GM21526 (cell line): Measurements from ENCODE around the gene THAP6.
A peak's percentile ranks its signal among the peaks of the same experiment; 100 is the strongest.
"Not testable (repeated sequence)": the region's sequence is repeated elsewhere in the genome, so short reads cannot be mapped to it uniquely, and the experiment has no call there.

Experiments
- ATAC-seq: cut with Tn5 transposase; IDR thresholded peaks from one replicate; pipeline ENCODE4 v1.9.1; 2021; ENCODE audit warnings: moderate library complexity; ENCODE audit not compliant: unreplicated experiment, low FRiP score

The THAP6 gene

DNA sequence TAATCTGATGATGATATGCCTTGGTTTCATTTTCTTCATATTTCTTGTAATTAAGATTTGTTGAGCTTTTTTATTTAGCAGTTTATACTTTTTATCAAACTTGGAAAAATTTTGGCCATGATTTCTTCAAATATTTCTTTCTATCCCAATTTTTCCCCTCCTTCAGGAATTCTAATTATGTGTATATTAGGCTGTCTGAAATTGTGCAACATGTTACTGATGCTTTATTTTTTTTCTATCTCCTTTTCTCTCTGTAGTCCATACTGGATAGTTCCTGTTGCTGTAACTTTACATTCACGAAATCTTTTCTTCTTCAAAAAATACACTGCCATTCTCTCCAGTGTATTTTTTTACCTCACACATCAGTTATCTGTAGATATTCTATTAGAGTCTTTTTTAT, 10.8 kb downstream of the THAP6 start:
- no peak for ATAC-seq

DNA sequence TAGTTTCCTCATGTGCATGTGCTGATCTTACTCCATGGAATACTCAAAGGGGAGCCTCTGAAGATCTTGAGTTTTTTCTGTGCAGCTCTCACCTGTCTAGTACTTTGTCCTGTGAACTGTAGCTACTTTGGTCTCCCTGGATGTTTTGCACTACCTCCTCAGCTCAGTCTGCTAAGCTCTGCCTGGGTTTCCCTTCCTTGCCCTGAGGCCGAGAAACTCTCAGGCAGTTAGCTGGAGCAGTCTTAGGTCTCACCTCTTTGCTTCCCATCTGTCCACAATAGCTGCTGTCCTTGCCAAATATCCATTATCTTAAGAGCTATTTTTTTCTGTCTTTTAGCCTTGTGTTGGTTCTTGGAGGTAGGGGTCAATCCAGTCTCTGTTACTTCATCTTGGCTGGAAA, 11.6 kb downstream of the THAP6 start:
- ATAC-seq = no peak

DNA sequence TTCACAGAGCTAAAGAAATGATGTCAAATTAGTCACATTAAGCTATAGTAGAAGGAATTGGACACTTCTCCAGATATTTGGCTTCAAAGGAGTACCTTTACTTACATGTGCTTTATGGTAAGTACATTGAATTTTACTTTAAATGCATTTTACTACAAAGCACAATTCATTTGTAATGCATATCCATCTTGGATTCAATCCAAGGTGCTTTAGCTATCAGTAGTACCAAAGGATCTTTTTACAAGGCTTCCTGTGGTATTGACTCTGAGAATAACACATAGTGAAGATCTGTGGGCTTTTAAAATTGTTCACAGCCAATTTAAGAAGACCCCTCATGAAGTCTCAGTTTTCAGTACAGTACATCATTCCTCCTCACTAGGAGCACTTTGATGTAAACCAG, 13.2 kb downstream of the THAP6 start:
- ATAC-seq = no peak

DNA sequence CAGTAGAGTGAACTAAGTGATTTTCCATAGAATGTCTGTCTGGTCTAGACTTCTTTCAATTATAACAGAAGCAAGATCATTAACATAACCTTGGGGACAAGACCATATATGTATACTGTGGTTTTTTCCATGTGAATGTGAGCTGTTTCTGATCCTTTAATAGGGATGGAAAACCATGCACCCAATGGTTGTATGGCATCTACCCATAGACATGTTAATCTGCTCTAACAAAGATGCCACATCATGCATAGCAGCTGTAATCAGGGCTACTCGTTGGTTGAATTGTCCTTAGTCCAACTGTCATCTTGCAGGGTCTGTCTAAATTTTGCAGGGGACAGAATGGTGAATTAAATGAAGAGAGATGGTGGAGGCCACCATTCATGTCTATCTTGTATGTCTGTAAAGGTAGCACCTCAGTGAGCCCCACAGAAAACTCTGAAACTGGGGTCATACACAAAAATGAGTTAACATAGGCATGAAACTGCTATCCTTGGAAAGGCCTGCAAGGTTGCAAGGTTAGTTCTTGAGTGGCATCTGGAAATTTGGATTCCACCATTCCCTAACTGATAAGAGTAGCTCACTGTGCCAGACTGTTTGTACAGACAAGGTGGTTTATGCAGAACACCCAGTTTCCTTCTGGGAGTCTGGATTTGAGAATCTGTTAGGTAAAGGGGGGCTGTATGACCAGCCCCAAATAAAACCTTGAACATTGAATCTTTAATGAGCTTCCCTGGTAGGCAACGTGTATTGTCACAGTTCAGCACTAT, 16.5 kb downstream of the THAP6 start:
- ATAC-seq = no peak

DNA sequence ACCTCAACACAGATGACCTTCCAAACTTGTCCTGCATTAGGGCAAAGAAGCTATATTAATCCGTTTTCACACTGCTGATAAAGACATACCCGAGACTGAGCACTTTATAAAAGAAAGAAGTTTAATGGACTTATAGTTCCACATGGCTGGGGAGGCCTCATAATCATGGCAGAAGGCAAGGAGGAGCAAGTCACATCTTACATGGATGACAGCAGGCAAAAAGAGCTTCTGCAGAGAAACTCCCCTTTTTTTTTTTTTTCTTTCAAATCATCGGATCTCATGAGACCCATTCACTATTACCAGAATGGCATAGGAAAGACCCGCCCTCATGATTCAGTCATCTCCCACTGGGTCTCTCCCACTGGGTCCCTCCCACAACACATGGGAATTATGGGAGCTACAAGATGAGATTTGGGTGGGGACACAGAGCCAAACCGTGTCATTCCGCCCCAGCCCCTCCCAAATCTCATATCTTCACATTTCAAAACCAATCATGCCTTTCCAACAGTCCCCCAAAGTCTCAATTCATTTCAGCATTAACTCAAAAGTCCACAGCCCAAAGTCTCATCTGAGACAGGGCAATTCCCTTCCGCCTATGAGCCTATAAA, 17.4 kb downstream of the THAP6 start:
- not testable (repeated sequence) for ATAC-seq

DNA sequence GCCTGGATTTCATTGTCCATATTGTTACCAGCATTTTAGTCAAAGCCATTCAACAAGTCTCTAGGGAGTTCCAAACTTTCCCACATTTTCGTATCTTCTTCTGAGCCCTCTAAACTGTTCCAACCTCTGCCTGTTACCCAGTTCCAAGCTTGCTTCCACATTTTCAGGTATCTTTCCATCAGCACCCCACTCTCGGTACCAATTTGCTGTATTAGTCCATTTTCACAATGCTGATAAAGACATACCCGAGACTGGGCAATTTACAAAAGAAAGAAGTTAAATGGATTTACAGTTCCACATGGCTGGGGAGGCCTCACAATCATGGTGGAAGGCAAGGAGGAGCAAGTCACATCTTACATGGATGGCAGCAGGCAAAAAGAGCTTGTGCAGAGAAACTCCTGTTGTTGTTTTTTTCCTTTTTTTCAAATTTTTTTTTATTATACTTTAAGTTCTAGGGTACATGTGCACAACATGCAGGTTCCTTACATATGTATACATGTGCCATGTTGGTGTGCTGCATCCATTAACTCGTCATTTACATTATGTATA, 19.1 kb downstream of the THAP6 start:
- not testable (repeated sequence) for ATAC-seq

DNA sequence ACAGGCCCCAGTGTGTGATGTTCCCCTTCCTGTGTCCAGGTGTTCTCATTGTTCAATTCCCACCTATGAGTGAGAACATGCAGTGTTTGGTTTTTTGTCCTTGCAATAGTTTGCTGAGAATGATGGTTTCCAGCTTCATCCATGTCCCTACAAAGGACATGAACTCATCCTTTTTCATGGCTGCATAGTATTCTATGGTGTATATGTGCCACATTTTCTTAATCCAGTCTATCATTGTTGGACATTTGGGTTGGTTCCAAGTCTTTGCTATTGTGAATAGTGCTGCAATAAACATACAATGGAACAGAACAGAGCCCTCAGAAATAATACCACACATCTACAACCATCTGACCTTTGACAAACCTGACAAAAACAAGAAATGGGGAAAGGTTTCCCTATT, 19.7 kb downstream of the THAP6 start:
- not testable (repeated sequence) for ATAC-seq

DNA sequence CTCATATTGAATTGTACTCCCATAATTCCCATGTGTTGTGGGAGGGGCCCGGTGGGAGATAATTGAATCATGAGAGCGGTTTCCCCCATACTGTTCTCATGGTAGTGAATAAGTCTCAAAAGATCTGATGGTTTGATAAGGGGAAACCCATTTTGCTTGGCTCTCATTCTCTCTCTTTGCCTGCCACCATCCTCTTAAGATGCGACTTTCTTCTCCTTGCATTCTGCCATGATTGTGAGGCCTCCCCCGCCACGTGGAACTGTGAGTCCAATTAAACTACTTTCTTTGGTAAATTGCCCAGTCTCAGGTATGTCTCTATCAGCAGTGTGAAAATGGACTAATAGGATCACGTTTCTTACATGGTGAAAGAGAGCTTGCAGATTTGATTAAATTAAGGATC, 23.0 kb downstream of the THAP6 start:
- ATAC-seq = not testable (repeated sequence)

DNA sequence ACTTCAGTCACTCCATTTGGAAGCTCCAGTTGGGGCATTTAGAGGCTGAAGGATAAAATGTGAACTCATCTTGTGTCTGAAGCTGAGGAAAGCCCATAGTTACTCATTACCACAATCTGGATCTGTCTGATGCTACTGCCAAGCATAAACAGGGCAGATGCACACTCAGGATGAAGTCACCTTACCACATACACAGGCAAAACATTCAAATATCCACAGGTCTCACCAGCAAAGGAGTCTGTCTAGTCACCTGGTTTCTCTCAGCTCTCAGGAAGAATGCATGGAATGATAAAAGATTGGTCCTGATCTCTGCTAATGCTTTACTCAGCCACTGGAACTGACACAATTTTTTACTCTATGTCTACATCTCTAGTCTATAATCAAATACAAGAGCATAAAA, 28.6 kb downstream of the THAP6 start:
- no peak for ATAC-seq

DNA sequence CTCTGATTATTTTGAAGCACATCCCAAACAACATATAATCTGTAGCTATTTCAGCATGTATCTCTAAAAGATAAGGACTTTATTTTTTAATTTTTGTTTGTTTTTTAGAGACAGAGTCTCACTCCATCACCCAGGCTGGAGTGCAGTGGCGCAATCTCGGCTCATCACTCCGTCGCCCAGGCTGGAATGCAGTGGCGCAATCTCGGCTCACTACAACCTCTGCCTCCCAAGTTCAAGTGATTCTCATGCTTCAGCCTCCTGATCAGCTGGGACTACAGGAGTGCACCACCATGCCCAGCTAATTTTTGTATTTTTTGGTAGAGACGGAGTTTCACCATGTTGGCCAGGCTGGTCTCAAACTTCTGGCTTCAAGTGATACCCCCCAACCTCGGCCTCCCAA, 29.9 kb downstream of the THAP6 start:
- ATAC-seq = not testable (repeated sequence)

DNA sequence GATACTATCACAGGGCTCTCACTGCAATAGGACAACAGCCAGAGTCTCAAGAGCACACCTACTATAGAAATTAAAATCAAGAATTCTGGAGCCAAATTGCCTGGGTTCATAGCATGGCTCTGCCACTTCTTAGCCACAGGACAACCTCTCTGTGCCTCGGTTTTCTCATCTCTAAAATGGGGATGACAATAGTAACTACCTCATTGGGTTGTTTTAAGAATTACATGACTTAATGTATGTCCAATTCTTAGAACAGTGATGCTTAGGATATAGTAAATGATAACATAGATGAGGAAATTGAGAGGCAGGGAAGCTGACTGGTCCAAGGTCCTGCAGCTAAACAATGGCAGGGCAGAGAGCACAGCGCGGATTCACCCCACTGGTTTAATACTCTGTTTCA, 30.6 kb downstream of the THAP6 start:
- ATAC-seq = no peak

DNA sequence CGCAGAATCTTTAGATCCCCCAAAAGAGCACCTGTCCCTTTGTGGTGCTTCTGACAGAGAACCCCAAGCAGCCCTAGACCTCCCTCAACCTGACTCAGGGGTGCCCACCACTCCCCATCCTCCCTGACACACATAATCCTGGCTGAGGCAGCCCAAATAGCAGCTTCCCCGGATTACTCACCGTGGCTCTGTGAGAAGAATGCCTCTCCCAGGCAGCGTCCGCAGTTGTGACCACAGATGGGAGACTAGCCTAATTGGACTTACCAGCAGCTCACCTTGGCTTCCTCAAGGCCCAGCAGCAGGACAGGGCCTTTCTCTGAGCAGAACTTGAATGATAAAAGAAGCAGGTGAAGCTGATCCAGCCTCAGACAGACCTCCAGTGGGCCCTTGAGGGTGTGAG, 31.3 kb downstream of the THAP6 start:
- no peak for ATAC-seq

DNA sequence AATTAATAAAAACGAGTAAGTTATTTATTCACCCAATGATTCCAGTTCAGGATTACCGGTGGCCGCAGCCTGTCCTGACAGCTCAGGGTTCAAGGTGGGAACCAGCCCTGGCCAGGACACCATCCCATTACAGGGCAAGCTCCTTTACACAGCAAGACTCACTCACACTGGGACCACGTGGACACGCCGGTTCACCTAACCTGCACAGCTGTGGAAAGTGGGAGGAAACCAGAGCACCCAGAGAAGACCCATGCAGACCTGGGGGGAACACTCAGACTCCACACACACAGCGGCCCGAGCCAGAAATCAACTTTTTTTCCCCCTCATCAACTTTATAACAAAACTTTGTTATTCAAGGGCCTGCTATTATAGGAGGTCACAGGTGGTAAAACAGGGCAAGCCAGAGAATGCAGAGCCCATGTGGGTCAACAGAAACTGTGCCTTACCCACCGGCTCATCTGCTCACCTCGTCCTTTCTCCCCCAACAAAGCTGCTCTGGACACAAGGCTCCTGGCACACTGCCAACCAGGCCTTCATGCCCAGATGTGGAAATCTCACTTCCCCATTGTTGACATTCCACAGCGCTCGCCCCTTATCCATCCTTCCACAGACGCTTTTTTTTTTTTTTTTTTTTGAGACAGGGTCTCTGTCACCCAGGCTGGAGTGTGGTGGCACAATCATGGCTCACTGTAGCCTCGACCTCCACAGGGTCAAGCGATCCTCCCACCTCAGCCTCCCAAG, 33.5 kb downstream of the THAP6 start:
- ATAC-seq = no peak

DNA sequence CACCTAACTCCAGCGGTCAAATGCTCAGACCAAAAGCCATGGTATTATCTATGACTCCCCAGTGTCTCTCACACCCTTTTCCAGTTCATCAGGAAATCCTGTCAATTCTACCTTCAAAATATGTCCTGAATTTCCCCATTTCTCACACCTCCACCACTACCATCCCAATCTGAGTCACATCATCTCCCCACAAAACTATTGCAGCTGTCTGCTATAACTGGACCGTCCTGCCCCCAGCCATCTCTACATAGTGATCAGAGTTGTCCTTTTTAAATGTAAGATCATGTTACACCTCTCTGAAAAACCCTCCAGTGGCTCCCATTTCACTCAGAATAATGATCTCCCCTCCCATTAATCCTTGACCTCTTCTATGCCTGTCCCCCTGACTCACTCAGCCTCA, 34.7 kb downstream of the THAP6 start:
- ATAC-seq = no peak

DNA sequence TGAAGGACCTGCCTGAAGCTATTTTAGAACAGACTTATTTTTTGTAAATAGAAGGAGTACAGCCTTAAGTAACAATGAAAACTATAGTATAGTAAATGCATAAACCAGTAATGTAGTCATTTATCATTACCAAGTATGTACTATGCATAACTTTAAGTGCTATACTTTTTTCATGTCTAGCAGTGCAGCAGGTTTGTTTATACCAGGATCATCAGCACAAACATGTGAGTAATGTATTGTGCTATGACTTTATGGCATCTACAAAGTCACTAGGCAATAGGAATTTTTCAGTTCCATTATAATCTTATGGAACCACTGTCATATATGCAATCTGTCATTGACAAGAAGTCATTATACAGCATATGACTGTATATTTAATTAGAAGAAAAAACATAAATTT, 38.2 kb downstream of the THAP6 start:
- ATAC-seq = no peak

DNA sequence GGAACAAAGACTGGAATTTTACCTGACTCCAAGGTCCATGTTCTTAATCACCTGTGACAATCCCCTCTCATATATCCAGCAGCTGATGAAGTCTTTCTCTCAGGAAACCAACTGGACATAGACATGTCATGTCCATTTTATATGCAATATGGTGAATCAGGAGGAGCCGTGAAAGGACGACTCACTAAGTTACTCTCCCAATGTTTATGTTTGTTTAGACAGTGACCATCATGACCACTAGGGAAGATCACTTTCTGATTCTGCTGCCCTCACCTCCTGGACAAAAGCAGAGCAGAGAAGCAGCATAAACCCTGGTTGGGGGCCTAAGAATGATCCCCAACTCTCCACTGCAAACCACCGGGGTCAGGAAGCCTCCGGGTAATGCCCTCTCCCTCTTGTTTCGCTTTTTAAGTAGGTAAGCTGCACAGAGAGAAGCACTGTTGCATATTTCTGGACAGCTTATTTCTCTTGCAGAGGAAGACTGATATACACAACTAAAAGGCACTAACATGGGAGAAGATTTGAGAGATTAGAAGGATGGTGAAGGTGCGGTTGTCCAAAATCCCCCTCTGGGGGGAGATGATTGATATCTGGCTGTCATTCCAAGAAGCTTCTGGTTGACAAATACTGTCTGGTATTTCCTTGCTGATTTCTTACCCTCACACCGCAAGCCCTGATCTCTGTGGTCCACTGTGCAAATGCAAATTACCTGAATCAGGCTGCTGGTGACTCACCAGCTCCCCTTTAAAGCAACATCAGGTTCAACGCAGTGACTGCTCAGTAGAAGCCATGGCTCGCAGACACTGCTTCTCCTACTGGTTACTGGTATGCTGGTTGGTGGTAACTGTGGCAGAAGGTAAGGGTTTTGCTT, 41.3 kb downstream of the THAP6 start, which contains the start of gene ODAPH:
Gene ODAPH, plus strand, starts transcription at position 773 of the 871 bp plus-strand sequence. Its CDS starts 17 bp downstream, at position 790.
- peak; percentile 92 for ATAC-seq

DNA sequence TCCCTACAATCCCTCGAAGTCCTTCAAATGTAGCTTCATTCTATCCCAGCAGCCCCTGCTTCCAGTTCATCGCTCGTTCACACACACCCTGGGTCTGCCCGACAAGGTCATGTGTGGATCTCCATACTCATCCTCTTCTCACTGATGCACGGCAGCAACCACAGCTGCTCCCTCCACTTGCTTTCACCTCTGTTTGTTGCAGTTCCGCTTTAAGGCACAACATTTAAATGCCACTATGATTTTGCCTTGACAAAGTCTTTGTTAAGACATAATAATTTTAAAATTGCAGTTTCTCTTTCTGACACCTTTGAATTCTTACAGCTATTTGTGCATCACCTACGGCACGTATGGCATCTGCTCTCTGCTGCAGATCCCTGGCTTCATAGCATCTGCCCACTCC, 43.4 kb downstream of the THAP6 start:
- ATAC-seq = peak; percentile 69

DNA sequence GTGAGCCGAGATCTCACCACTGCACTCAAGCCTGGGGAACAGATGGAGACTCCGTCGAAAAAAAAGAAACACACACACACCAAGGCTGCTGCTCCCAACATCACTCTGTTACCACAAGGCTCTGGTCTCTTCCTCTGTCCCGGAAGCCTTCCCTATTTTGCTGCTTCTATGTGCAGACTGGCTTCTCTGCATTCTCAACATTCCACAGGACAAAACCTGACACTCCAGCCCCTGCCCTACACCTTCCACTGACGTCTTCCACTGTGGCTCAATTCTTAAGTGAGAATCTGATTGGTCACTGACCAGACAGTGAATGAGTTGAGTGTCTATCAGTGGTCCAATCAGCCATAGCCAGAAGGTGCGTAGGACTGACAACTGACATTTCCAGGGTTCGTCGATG, 47.5 kb downstream of the THAP6 start:
- ATAC-seq = no peak

DNA sequence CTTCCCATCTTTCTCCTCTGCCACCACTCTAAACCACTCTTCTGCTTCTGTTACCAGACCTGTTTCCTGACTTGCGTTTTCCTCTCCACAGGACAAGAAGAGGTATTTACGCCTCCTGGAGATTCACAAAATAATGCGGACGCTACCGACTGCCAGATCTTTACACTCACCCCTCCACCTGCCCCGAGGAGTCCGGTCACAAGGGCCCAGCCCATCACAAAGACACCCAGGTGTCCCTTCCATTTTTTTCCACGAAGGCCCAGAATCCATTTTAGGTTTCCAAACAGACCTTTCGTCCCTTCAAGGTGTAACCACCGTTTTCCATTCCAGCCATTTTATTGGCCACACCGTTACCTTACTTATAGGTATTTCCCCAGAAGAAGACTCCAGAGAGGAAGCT, 49.8 kb downstream of the THAP6 start:
- ATAC-seq = no peak

DNA sequence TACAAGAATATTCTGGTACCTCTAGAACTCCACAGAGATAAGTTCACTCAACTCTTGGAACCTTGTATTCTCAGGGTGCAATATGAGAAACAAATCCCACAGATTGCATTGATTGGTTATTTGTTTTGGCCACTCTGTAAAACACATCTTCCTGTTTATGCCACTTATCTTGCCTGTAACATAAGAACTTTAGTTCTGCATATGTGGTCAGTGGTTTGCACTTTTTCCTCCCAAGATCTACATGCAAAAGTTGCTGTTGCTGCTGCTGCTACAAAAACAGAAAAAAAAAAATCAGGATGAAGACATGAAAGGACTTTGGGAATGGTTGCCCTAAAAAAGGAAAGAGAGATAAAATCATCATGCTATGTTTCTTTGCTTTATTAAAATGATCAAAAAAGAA, 51.2 kb downstream of the THAP6 start:
- no peak for ATAC-seq
